Left colon (tissue), 2 donors: Measurements from ENCODE around the gene CUEDC1. TPM values are rescaled to one million over a fixed set of nuclear protein-coding genes. Genes with fewer than 3 reads are reported as not detected.

Experiments used
- ATAC-seq: fragments of 200-7000 bp; cut with Tn5 transposase; one replicate; pipeline ENCODE4 v1.9.1; 2020; ENCODE audit warnings: mild to moderate bottlenecking, moderate library complexity
- DNase-seq, 2 donors: peaks; one replicate each; pipeline ENCODE4 v3.0.0-alpha.2; 2020
- intact Hi-C, 2 donors: fragments of 100-400 bp; cut with DNase I in 1 of 2; cut with micrococcal nuclease in 1 of 2; formaldehyde crosslinking; loops; one replicate each; pipeline versions ENCODE4 v1.11.2 to v1.14.0; 2022; cut with DNase I, micrococcal nuclease
- long read RNA-seq: library from polyadenylated mRNA; unstranded; transcript quantifications from one replicate; pipeline ENCODE4 v2.0.0, GENCODE V29; 2021
- total RNA-seq, 2 donors: library from RNA; stranded (reverse); fragmentation: NEBNext Ultra II Directional; extraction: Animal tissue kit (Norgen Biotek cat#: 25700); gene quantifications; one replicate each; pipeline ENCODE4 v1.2.1, GENCODE V29; 2021
- donor health status: DM: no; HTN: no; CAD: no.
- donor health status: DM: yes; HTN: yes; CAD: no.

Gene CUEDC1, protein sequence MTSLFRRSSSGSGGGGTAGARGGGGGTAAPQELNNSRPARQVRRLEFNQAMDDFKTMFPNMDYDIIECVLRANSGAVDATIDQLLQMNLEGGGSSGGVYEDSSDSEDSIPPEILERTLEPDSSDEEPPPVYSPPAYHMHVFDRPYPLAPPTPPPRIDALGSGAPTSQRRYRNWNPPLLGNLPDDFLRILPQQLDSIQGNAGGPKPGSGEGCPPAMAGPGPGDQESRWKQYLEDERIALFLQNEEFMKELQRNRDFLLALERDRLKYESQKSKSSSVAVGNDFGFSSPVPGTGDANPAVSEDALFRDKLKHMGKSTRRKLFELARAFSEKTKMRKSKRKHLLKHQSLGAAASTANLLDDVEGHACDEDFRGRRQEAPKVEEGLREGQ
- total RNA-seq, result 10 to 100 TPM; 16.5 to 29.6 TPM
- long read RNA-seq, transcript CUEDC1-204 (2 exons, 707 nt), result major isoform, 7 of 26 reads
- long read RNA-seq, partial matches to known transcripts, result 6 of 26 reads
- long read RNA-seq, other reads (novel, unspliced or antisense), result 8 of 26 reads

- DNase-seq (peak; percentile 72 to 85), ATAC-seq (peak; percentile 84)
- intact Hi-C loops, result no loop called here
These were observed at the start of gene CUEDC1 for GRCh38 chr17:57955183-57955931. CUEDC1 (minus strand) TSS chr17:57955412; CDS start chr17:57885564, 69,848 bp downstream.

- intact Hi-C loops, result no loop called here
- DNase-seq (no peak), ATAC-seq (no peak)
These were observed 48.8 kb upstream of the CUEDC1 start for GRCh38 chr17:58004060-58004459.

- ATAC-seq, result no peak
- intact Hi-C loops, result no loop called here
These were observed 47.8 kb upstream of the CUEDC1 start for GRCh38 chr17:58002973-58003372.

DNA sequence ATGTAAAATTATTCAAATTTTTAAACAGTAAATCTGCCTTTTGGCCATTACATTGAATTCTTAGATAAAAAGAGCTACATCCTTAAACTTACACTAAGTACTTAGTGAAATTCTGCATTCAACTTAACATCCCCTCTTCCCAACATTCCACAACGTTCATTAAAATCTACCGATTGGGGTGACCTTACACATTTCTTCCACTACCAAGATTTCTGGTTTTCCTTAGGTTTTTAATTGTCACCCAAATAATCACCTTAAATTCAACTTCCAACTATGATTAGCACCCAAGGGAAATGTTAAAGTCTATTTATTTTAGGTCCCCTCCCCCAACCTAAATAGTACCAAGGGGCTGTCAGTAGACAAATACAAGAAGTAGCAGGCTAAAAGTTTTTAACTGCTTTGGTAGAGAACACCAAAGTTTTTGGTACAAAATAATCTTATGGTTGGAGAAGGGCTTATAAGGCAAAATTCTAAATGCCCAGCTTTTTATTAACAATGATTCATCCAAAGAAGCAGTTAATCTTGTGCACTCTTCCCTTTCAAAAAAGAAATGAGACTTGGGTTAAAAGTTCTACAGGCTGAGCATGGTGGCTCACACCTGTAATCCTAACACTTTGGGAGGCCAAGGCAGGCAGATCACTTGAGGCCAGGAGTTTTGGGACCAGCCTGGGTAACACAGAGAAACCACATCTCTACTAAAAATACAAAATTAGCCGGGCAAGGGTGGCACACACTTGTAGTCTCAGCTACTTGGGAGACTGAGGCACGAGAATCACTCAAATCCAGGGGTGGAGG lies 47.1 kb upstream of the CUEDC1 start:
- intact Hi-C loops, result no loop called here
- ATAC-seq, result no peak
- DNase-seq, result no peak

More at GRCh38 chr17:58002973-58003372, 47.8 kb upstream of the CUEDC1 start:
- no peak for DNase-seq

- intact Hi-C loops, result no loop called here
- ATAC-seq (no peak), DNase-seq (no peak)
These were observed 46.4 kb upstream of the CUEDC1 start for GRCh38 chr17:58001461-58002124.

- intact Hi-C loops, result loop anchor here (5.0 to 10.0 kb wide), 2 partner anchors 135 to 142 kb away; no protein-coding TSS in a partner anchor
- no peak for DNase-seq
- ATAC-seq, result peak; percentile 63
These were observed 44.3 kb upstream of the CUEDC1 start for GRCh38 chr17:57999496-58000017.

DNA sequence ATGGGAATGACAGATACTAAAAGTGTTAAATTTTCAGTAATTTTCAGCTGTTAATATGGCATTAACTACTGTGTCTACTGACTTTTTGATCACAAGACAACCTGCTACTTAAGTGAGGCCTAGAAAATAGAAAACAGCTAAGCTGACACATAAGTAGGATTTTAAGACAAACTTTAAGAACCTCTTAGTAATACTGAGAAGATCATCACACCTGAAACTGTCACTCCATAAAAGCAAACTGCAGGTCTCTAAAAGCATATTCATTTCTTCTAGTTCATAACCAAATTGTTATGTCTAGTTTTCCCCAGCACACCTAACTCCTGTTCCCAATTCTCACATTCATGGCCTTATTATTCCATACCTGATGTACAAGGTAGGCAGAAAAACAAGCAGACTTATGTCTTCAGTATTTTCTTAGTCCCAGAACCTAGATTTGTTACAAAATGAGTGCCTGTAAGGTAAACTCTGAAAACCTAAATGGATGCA lies 43.8 kb upstream of the CUEDC1 start:
- intact Hi-C loops, result loop anchor here (5.0 to 10.0 kb wide), 2 partner anchors 134 to 142 kb away; no protein-coding TSS in a partner anchor
- DNase-seq (no peak), ATAC-seq (no peak)

DNA sequence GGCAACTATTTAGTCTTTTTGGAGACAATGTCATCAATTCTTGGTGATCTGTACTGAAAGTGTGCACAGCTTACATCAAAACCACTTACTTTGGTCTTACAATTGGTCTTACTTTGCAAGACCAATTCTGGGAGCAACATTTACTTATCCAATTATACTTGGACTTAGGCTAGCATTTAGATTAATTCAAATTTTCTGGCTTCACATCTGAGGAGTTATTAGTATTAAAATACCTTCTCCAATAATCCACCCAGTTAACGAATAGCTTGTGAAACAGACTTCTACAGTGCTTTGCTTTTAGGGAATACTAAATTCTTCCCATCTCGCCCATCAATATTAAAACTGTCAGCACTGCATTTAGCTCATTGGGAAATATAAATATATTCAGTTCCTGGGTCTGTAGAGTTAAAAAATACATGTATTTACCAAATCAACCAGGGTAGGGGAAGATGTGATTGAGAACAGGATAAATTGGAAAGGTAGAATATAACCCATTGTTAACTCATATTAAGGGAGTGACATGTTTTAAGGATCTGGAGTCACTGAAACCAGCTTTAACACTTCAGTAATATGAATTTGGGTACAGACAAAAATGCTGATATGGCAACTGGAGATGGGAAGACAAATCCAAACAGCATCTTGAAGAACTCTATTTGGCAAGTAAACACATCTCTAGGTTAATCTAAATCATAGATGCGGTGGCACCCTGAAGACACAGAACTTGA lies 42.0 kb upstream of the CUEDC1 start:
- intact Hi-C loops, result loop anchor here (5.0 to 10.0 kb wide), 2 partner anchors 132 to 140 kb away; no protein-coding TSS in a partner anchor
- ATAC-seq, result no peak

DNA sequence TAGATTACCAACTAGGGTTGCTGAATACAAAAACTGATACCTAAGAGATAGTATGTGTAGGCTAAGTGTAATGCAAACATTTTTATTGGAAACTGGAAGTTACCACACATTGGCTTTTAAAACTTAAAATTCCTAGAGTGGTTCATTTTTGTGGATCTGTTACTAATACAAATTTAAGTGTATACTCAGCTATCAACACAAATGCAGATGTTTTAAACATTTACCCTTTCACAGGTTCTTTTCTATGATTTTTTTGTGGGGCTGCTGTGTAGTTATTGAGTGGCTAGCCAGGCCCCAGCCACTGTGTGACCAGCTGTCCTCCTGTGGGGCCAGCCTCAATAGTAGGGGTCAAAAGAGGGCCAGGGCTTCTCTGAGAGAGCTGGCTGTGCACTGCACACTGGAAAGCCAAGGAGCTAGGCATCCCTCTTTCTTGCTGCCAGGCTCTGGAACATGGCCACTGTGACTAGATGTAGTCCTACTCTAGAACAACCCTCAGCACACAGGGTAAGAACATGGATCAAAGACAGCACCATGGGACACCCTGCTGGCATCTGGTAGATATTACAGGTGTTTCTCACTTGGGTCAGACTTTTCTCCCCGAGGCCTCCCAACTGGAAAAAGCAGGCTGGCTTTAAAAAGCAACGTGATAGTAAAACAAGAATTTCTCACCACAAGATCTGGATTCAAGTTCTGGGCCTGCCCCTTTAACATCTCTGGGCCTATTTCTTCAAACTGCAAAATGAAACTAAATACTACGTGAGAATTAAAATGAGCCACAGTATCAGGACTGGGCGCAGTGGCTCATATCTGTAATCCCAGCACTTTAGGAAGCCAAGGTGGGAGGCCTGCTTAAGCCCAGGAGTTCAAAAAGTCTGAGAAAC lies 40.1 kb upstream of the CUEDC1 start:
- ATAC-seq (peak; percentile 88), DNase-seq (peak; percentile 53 to 66)
- intact Hi-C loops, result loop anchor here (5.0 to 10.0 kb wide), 2 partner anchors 131 to 138 kb away; no protein-coding TSS in a partner anchor

More for the DNA sequence above, 42.0 kb upstream of the CUEDC1 start:
- no peak for DNase-seq

DNA sequence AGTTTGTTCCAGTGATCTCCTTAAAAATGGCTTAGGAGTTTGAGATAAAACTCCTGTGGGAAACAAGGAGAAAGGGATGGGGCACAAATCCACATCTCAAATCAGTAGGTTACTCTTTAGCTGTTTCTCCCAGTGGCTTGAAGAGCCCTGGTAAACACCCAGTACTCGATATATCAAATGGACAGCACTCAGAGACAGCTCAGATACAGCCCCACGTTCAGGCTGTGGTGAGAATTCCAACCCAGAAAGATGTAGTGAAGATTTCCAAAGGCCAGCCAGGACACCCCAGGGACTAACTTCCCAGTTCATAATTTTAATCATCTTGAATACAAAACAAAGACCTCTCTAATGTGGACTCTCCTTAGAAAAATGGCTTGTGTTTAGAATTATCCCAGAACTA lies 39.2 kb upstream of the CUEDC1 start:
- intact Hi-C loops, result loop anchor here in 1 of 2 donors (10.0 kb wide), 1 partner anchor 130 kb away; no protein-coding TSS in a partner anchor
- DNase-seq, result no peak

GRCh38 chr17:57993471-57994365 lies 38.5 kb upstream of the CUEDC1 start:
- peak; percentile 16 for ATAC-seq
- intact Hi-C loops, result loop anchor here in 1 of 2 donors (10.0 kb wide), 1 partner anchor 129 kb away; no protein-coding TSS in a partner anchor
- no peak for DNase-seq

More for the DNA sequence above, 39.2 kb upstream of the CUEDC1 start:
- ATAC-seq, result no peak

DNA sequence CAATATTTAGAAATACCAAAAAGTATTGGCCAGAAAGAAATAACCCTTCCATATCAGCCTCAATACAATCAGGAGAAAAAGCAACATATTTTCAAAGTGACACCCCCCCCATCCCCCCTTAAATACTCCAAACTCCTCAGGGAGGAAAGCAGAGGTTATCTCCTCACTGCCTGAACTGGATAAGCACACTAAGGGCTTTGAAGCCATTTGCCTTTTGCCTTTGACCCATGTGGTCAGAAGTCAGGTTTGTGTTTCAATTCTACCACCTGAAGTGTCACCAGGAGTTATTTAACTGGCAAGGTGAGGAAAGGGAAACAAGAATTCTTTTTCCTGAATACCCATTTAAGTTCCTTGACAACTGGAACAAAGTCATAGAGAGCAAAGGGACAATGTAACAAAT lies 36.3 kb upstream of the CUEDC1 start:
- ATAC-seq (no peak), DNase-seq (no peak)
- intact Hi-C loops, result loop anchor here in 1 of 2 donors (10.0 kb wide), 1 partner anchor 127 kb away; no protein-coding TSS in a partner anchor

- no peak for ATAC-seq
- intact Hi-C loops, result loop anchor here in 1 of 2 donors (10.0 kb wide), 1 partner anchor 125 kb away; no protein-coding TSS in a partner anchor
- DNase-seq, result no peak
These were observed 34.8 kb upstream of the CUEDC1 start for GRCh38 chr17:57990037-57990436.

DNA sequence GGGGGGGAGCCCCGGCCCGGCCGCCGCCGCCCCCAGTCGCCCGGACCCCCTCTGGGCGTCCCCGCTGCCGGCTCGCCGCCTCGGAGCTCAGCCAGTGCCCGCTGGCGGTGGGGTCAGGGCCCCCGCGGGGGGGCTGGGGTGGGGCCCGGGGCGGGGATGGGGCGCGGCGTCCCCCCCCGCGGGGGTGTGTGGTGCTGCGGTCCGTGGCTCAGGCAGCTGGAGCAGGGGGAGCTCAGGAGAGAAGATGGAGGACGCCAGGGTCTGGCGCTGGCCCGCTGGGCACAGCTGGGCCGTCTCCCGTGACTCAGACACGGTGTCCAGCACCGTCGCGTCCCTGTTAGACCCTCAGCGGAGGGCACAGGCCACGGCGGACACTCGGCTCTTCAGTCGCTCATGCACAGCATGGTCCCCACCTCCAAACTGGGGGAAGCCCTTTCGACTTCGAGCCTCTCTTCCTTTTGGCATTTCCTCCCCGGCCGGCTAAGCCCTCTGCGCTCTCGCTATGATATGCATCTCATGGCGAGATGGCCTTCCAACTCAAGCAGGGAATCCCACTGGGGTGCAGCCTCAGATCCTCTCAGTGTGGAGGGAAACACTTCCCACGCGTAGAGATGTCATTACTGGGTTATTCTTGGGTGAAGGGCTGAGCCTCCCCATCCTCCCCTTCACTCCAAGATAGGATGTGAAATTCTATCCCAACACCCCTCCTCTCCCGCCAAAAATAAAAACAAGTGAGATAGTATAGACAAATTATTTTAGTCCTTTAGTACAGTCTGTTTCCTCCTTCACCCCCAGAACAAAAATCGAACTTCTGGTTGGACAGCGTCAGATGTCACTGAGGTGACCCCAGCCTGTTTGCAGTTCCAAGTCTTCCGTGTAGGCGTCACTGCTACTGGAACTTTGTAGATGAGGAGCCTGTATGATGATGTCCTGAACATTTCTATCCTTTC lies 33.4 kb upstream of the CUEDC1 start:
- peak; percentile 76 to 80 for DNase-seq
- intact Hi-C loops, result loop anchor here in 1 of 2 donors (10.0 kb wide), 1 partner anchor 94 kb away; no protein-coding TSS in a partner anchor
- ATAC-seq, result peak; percentile 78
